Muscle of leg (tissue), 11 donors: ENCODE measurements around the gene CFAP52. TPM values are rescaled to one million over a fixed set of nuclear protein-coding genes. Genes with fewer than 3 reads are reported as not detected.
"Not testable (repeated sequence)": the region's sequence is repeated elsewhere in the genome, so short reads cannot be mapped to it uniquely, and the experiment has no call there.

Experiments used
- DNase-seq: peaks from one replicate; pipeline ENCODE4 v3.0.0; 2013
- H3K27ac ChIP-seq: one replicate; pipeline ENCODE4 v1.5.1; 2013; ENCODE audit warnings: mild to moderate bottlenecking, low read length, control low read depth
- H3K27me3 ChIP-seq: one replicate; pipeline ENCODE4 v1.6.1; 2013; ENCODE audit warnings: low read length; ENCODE audit not compliant: control insufficient read depth, insufficient read depth
- H3K36me3 ChIP-seq: one replicate; pipeline ENCODE4 v1.6.1; 2013; ENCODE audit warnings: low read length; ENCODE audit not compliant: control insufficient read depth, insufficient read depth
- H3K4me1 ChIP-seq: one replicate; pipeline ENCODE4 v1.6.1; 2013; ENCODE audit warnings: low read length; ENCODE audit not compliant: control insufficient read depth, insufficient read depth
- H3K4me3 ChIP-seq: one replicate; pipeline ENCODE4 v1.5.1; 2013; ENCODE audit warnings: low read length, control low read depth
- H3K9me3 ChIP-seq: replicated peaks from 2 replicates; pipeline ENCODE4 v1.6.1; 2013; ENCODE audit warnings: low read depth, low read length; ENCODE audit not compliant: control insufficient read depth
- WGBS: methylation state at CpG from one replicate; pipeline ENCODE4 v1.1.5; 2013; ENCODE audit warnings: missing lambda C conversion rate; ENCODE audit not compliant: insufficient coverage; 5-methylcytosine and 5-hydroxymethylcytosine counted together
- polyA plus RNA-seq, 8 donors: library from polyadenylated mRNA; unstranded; fragments of 120-200 nt; gene quantifications; one replicate each; pipeline versions ENCODE4 v1.2.1 to v1.2.3, GENCODE V29; 2013; ENCODE audit warnings: inconsistent platforms in 1 of 8, low replicate concordance in 1 of 8; ENCODE audit not compliant: insufficient read length in 8 of 8, insufficient read depth in 1 of 8
- total RNA-seq: library from RNA; stranded (reverse); fragments of 120-200 nt; gene quantifications from one replicate; pipeline ENCODE4 v1.2.4, GENCODE V29; 2013

CFAP52 gene
- total and polyA plus RNA-seq, 9 donors, result 0.10 to 1.4 (median 0.17) TPM; not detected in 2

- DNase-seq, result no peak
- no CpG with 5 or more reads among the region's 7 CpGs for WGBS
- Histone ChIP-seq H3K27me3 (no peaks in the 10 kb centered on the region), H3K4me3 (no peak overlapping the region), H3K4me1 (no peaks in the 10 kb centered on the region), H3K36me3 (peaks cover 8% of the 10 kb centered on the region), H3K9me3 (no peaks in the 10 kb centered on the region), H3K27ac (no peak overlapping the region)
Observed at GRCh38 chr17:9544221-9544620, 32.2 kb upstream of the CFAP52 start.

DNA sequence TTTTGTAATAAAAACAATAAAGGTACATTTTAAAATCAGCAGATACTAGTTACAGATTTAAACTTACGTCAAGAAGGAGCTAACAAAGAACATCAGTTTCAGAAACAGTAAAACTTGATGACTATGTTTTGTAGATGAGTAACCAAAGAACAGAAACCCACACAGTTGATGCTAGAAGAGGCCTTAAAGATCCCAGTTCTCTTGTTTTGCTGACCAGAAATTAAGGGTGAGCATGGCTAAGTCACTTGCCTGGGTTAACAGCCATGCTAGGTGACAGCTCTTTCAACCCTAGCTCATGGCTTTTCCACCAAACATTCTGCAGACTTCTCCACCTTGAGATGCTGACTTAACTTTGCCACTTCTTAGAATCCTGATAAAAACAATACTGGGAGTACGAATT lies 27.2 kb upstream of the CFAP52 start:
- H3K9me3 ChIP-seq, result no peaks in the 10 kb centered on the region
- WGBS, result no CpG with 5 or more reads among the region's 2 CpGs
- no peak for DNase-seq
- peaks cover 2% of the 10 kb centered on the region for H3K36me3 ChIP-seq
- no peaks in the 10 kb centered on the region for H3K27me3 ChIP-seq
- H3K27ac ChIP-seq, result no peak overlapping the region
- H3K4me1 ChIP-seq, result no peaks in the 10 kb centered on the region
- H3K4me3 ChIP-seq, result no peak overlapping the region

GRCh38 chr17:9553181-9553580 lies 23.3 kb upstream of the CFAP52 start:
- Histone ChIP-seq H3K36me3 (peaks cover 2% of the 10 kb centered on the region), H3K9me3 (no peaks in the 10 kb centered on the region), H3K4me3 (no peak overlapping the region), H3K27ac (no peak overlapping the region), H3K4me1 (no peaks in the 10 kb centered on the region), H3K27me3 (no peaks in the 10 kb centered on the region)
- WGBS, result no CpG with 5 or more reads among the region's 2 CpGs
- peak; percentile 63 for DNase-seq

DNA sequence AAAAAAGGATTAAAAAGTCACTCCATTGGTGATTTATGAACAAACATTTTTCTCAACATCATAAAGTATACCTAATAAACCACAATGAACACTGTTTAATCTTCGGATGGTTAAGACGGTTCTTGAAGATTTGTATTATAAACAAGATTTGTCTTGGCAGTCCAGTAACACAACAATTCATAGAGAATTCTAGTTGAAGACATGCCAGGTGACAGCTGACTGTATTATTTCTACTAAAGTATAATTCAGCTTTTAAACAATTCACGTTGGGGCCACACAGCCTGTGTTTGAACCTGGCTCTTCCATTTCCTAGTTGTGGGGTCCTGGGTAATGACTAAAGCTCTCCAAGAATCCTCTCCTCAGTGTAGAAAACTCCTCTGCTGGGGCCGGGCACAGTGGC lies 22.8 kb upstream of the CFAP52 start:
- Histone ChIP-seq H3K36me3 (peaks cover 2% of the 10 kb centered on the region), H3K4me1 (no peaks in the 10 kb centered on the region), H3K4me3 (no peak overlapping the region), H3K9me3 (no peaks in the 10 kb centered on the region), H3K27me3 (no peaks in the 10 kb centered on the region), H3K27ac (no peak overlapping the region)
- no CpG with 5 or more reads among the region's 4 CpGs for WGBS
- DNase-seq, result peak; percentile 55

- not testable (repeated sequence) for H3K27ac ChIP-seq, H3K36me3 ChIP-seq, H3K4me1 ChIP-seq, H3K27me3 ChIP-seq, H3K4me3 ChIP-seq, H3K9me3 ChIP-seq
- WGBS, result no CpG with 5 or more reads among the region's 6 CpGs
- peak; percentile 21 for DNase-seq
Observed at GRCh38 chr17:9554715-9555114, 21.7 kb upstream of the CFAP52 start.

GRCh38 chr17:9557161-9557755 lies 19.2 kb upstream of the CFAP52 start:
- 72% methylated on average over 6 of the region's 10 CpGs for WGBS
- no peaks in the 10 kb centered on the region for H3K27me3 ChIP-seq
- H3K4me1 ChIP-seq, result no peaks in the 10 kb centered on the region
- H3K4me3 ChIP-seq, result no peak overlapping the region
- H3K9me3 ChIP-seq, result no peaks in the 10 kb centered on the region
- no peak overlapping the region for H3K27ac ChIP-seq
- peaks cover 2% of the 10 kb centered on the region for H3K36me3 ChIP-seq
- peak; percentile 33 for DNase-seq

GRCh38 chr17:9557857-9558256 lies 18.6 kb upstream of the CFAP52 start:
- H3K27me3 ChIP-seq, result no peaks in the 10 kb centered on the region
- no peak overlapping the region for H3K4me3 ChIP-seq
- peak; percentile 9 for DNase-seq
- H3K36me3 ChIP-seq, result peaks cover 2% of the 10 kb centered on the region
- WGBS, result 44% methylated on average over 3 of the region's 9 CpGs
- H3K9me3 ChIP-seq, result no peaks in the 10 kb centered on the region
- no peak overlapping the region for H3K27ac ChIP-seq
- no peaks in the 10 kb centered on the region for H3K4me1 ChIP-seq

- Histone ChIP-seq H3K4me3 (no peak overlapping the region), H3K4me1 (no peaks in the 10 kb centered on the region), H3K36me3 (peaks cover under 1% of the 10 kb centered on the region), H3K9me3 (no peaks in the 10 kb centered on the region), H3K27me3 (no peaks in the 10 kb centered on the region), H3K27ac (no peak overlapping the region)
- no peak for DNase-seq
Observed at GRCh38 chr17:9564104-9564503, 12.3 kb upstream of the CFAP52 start.

DNA sequence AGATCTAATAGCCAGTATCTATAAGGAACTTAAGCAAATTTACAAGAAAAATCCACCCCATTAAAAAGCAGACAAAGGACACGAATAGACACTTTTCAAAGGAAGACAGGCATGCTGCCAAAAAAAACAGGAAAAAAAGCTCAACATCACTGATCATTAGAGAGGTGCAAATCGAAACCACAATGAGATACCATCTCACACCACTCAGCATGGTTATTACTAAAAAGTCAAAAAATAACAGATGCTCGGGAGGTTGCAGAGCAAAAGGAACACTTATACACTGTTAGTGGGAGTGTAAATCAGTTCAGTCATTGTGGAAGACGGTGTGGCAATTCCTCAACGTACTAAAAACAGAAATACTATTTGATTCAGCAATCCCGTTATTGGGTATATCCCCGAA lies 10.4 kb upstream of the CFAP52 start:
- WGBS, result 83% methylated on average over 3 of the region's 7 CpGs
- Histone ChIP-seq H3K9me3 (no peaks in the 10 kb centered on the region), H3K4me1 (no peaks in the 10 kb centered on the region), H3K36me3 (peaks cover 6% of the 10 kb centered on the region), H3K4me3 (no peak overlapping the region), H3K27me3 (no peaks in the 10 kb centered on the region), H3K27ac (no peak overlapping the region)
- no peak for DNase-seq

DNA sequence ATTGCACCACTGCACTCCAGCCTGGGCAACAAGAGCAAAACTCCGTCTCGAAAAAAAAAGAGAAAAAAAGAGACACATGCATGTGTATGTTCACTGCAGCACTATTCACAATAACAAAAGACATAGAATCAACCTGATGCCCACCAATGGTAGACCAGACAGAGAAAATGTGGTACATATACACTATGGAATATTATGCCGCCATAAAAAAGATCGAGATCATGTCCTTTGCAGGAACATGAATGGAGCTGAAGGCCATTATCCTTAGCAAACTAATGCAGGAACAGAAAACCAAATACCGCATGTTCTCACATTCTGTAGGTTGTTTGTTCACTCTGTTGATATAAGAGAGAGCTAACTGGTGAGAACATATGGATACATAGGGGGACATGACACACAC lies 9.7 kb upstream of the CFAP52 start:
- not testable (repeated sequence) for H3K27ac ChIP-seq, DNase-seq, H3K9me3 ChIP-seq, H3K4me1 ChIP-seq, H3K36me3 ChIP-seq, H3K27me3 ChIP-seq, H3K4me3 ChIP-seq
- no CpG with 5 or more reads among the region's 5 CpGs for WGBS

GRCh38 chr17:9568004-9568403 lies 8.4 kb upstream of the CFAP52 start:
- DNase-seq, result no peak
- H3K36me3 ChIP-seq, result peaks cover 6% of the 10 kb centered on the region
- no peaks in the 10 kb centered on the region for H3K4me1 ChIP-seq
- no peak overlapping the region for H3K27ac ChIP-seq
- H3K9me3 ChIP-seq, result no peaks in the 10 kb centered on the region
- H3K4me3 ChIP-seq, result no peak overlapping the region
- no peaks in the 10 kb centered on the region for H3K27me3 ChIP-seq
